Ishikawa (cell line): ENCODE measurements around the gene MTFP1.
A peak's percentile ranks its signal among the peaks of the same experiment; 100 is the strongest.

ENCODE experiments used
- CEBPB ChIP-seq: IDR thresholded peaks from 2 replicates; pipeline ENCODE4 v1.6.1; 2012
- CREB1 ChIP-seq: IDR thresholded peaks from 2 replicates; pipeline ENCODE4 v1.6.1; 2012; ENCODE audit warnings: low read depth
- EGR1 ChIP-seq: IDR thresholded peaks from 2 replicates; pipeline ENCODE4 v1.6.1; 2012
- EP300 ChIP-seq: IDR thresholded peaks from 2 replicates; pipeline ENCODE4 v1.6.1; 2012; ENCODE audit warnings: borderline replicate concordance
- FOXM1 ChIP-seq: IDR thresholded peaks from 2 replicates; pipeline ENCODE4 v1.6.1; 2012; ENCODE audit warnings: low read depth, borderline replicate concordance
- NFIC ChIP-seq: IDR thresholded peaks from 2 replicates; pipeline ENCODE4 v1.6.1; 2012
- RAD21 ChIP-seq: IDR thresholded peaks from 2 replicates; pipeline ENCODE4 v1.6.1; 2012; ENCODE audit warnings: low read depth
- TAF1 ChIP-seq: IDR thresholded peaks from 2 replicates; pipeline ENCODE4 v1.6.1; 2012; ENCODE audit warnings: low read depth, mild to moderate bottlenecking
- TCF12 ChIP-seq: IDR thresholded peaks from 2 replicates; pipeline ENCODE4 v1.6.1; 2012; ENCODE audit warnings: low read depth
- TEAD4 ChIP-seq: IDR thresholded peaks from 2 replicates; pipeline ENCODE4 v1.6.1; 2012
- YY1 ChIP-seq: IDR thresholded peaks from 2 replicates; pipeline ENCODE4 v1.6.1; 2012; ENCODE audit warnings: low read depth
- ZBTB7A ChIP-seq: IDR thresholded peaks from 2 replicates; pipeline ENCODE4 v1.6.1; 2012; ENCODE audit warnings: low read depth
- TF ChIP-seq, protein P1 (sequence below): IDR thresholded peaks from 2 replicates; pipeline ENCODE4 v1.6.1; 2012
- TF ChIP-seq, protein P2 (sequence below): IDR thresholded peaks from 2 replicates; pipeline ENCODE4 v1.6.1; 2012
- TF ChIP-seq, protein P3 (sequence below): IDR thresholded peaks from 2 replicates; pipeline ENCODE4 v1.6.1; 2012; ENCODE audit warnings: low read depth, mild to moderate bottlenecking

Gene MTFP1

DNA sequence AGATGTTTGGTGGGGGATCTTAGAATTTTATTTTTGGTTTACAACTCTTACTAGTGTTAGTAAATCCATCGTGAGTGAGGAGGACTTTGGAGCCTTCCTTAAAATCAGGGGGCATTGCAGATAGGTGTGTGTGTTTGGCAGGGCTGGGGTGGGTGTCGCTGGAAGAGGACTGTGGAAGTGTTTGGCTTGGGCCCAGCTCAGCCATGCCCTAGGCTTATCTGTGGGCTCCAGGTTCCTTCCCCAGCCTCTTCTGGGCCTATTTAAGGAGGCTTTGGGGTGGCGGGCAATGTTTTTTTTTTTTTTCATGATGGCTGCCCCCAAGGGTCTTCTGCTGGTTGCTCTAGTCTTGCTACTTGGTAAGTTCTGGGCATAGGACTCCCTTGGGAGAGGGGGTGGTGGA is 22.1 kb downstream of the MTFP1 start:
- TF ChIP-seq YY1 (no peak), TEAD4 (no peak), TCF12 (no peak), CREB1 (no peak), EGR1 (no peak), NFIC (no peak), RAD21 (no peak), FOXM1 (no peak), ZBTB7A (no peak), TAF1 (no peak), EP300 (no peak), CEBPB (no peak)
- TF ChIP-seq, protein P1, sequence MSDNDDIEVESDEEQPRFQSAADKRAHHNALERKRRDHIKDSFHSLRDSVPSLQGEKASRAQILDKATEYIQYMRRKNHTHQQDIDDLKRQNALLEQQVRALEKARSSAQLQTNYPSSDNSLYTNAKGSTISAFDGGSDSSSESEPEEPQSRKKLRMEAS, result no peak
- TF ChIP-seq, protein P2, sequence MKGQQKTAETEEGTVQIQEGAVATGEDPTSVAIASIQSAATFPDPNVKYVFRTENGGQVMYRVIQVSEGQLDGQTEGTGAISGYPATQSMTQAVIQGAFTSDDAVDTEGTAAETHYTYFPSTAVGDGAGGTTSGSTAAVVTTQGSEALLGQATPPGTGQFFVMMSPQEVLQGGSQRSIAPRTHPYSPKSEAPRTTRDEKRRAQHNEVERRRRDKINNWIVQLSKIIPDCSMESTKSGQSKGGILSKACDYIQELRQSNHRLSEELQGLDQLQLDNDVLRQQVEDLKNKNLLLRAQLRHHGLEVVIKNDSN, result no peak
- TF ChIP-seq, protein P3, sequence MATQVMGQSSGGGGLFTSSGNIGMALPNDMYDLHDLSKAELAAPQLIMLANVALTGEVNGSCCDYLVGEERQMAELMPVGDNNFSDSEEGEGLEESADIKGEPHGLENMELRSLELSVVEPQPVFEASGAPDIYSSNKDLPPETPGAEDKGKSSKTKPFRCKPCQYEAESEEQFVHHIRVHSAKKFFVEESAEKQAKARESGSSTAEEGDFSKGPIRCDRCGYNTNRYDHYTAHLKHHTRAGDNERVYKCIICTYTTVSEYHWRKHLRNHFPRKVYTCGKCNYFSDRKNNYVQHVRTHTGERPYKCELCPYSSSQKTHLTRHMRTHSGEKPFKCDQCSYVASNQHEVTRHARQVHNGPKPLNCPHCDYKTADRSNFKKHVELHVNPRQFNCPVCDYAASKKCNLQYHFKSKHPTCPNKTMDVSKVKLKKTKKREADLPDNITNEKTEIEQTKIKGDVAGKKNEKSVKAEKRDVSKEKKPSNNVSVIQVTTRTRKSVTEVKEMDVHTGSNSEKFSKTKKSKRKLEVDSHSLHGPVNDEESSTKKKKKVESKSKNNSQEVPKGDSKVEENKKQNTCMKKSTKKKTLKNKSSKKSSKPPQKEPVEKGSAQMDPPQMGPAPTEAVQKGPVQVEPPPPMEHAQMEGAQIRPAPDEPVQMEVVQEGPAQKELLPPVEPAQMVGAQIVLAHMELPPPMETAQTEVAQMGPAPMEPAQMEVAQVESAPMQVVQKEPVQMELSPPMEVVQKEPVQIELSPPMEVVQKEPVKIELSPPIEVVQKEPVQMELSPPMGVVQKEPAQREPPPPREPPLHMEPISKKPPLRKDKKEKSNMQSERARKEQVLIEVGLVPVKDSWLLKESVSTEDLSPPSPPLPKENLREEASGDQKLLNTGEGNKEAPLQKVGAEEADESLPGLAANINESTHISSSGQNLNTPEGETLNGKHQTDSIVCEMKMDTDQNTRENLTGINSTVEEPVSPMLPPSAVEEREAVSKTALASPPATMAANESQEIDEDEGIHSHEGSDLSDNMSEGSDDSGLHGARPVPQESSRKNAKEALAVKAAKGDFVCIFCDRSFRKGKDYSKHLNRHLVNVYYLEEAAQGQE, result no peak

DNA sequence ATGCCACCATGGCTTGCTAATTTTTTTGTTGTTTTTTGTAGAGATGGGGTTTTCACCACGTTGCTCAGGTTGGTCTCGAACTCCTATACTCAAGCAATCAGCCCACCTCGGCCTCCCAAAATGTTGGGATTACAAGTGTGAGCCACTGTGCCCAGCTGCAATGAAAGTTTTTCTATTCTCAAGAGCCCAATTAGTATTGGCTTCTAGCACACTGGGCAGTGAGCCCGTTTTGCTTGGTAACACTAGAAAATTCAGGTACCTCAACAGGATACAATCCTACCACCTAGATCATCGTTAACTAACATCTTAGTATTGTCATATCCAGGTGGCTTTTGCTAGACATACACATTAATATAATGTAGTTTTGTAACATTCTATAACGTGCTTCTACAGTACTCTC is 27.3 kb downstream of the MTFP1 start:
- no peak for TF ChIP-seq TCF12

DNA sequence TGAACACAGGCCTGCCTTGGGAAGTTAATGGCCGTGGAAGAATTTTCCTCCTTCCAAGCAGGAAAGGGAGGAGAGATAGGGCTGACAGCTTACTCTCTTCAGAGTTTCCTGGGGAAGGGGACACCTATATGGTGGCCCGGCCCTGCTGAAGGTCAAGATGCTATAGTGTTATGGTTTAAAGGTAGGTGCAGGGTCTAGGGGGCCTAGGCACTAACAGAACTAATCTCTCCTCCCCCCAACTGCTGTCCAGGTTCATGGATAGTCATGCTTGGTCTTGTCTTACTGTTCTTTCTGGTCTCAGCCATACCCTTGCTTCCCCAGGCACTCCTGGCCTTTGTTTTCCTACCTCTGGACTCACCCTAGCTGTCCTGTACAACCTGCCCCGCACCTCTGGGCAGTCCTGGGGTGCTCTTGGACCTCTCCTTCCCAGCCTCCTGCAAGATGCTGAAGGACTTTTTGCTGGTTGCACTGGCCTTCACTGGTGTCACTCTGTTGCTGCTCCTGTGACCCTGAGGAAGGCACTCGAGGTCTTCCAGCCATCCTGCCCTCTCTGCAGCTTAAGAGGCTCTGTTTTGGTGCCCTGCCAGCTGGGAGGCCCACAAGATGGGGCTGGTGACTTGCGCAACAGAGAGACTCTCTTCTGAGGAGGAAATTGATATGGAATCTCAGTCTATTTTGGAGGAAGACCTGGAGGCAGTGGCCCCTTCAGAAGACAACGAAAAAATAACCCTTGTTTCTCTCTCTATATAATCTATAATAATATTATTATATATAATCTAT is 28.4 kb downstream of the MTFP1 start:
- TF ChIP-seq FOXM1 (no peak), CEBPB (peak; percentile 74), TEAD4 (no peak), TCF12 (no peak), EP300 (no peak), CREB1 (no peak), TAF1 (no peak), YY1 (no peak), ZBTB7A (no peak), NFIC (no peak), RAD21 (peak; percentile 26; the same call in 1 of the 2 replicates), EGR1 (no peak)
- TF ChIP-seq, protein P3, result no peak
- TF ChIP-seq, protein P2, result no peak
- TF ChIP-seq, protein P1, result no peak

DNA sequence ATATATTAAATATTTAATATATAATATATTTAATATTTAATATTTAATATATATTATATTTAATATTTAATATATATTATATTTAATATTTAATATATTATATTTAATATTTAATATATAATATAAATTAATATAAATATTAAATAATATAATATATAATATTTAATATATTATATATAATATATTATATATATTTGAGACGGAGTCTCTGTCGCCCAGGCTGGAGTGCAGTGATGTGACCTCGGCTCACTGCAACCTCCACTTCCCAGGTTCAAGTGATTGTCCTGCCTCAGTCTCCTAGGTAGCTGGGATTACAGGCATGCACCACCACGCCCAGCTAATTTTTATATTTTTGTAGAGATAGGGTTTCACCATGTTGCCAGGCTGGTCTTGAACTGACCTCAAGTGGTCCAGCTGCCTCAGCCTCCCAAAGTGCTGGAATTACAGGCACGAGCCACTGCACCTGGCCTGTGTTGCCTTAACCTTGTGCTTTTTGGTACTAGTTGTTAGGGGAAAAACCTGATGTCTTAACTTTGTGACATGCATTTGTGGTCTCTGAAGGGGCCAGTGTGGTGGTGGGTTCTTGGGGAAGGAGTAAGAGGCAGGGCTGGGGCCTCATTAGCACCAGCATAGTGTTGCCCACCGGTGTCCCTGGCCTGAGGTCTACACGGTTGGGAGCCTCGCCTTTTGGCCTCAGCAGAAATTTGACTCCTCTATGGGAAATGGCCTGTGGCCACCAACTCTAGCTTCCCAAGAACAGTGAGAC is 29.7 kb downstream of the MTFP1 start:
- TF ChIP-seq YY1 (no peak), TCF12 (no peak), TEAD4 (no peak), FOXM1 (no peak), CREB1 (no peak), ZBTB7A (no peak), NFIC (no peak), TAF1 (no peak)
- TF ChIP-seq, protein P2, result no peak
- TF ChIP-seq, protein P1, result no peak
- TF ChIP-seq, protein P3, result no peak
